GM18867 (cell line): ENCODE data around the gene PSMD14.
A peak's percentile ranks its signal among the peaks of the same experiment; 100 is the strongest.
"Not testable (repeated sequence)": the region's sequence is repeated elsewhere in the genome, so short reads cannot be mapped to it uniquely, and the experiment has no call there.

ENCODE experiments used
- ATAC-seq: cut with Tn5 transposase; IDR thresholded peaks from one replicate; pipeline ENCODE4 v1.9.1; 2021; ENCODE audit warnings: mild to moderate bottlenecking, moderate library complexity; ENCODE audit not compliant: unreplicated experiment

The PSMD14 gene

GRCh38 chr2:161308178-161308955 lies at the start of gene PSMD14:
TSS of gene PSMD14 (plus strand) at chr2:161308425. CDS start at chr2:161318826, 10,401 bp downstream.
- ATAC-seq, result peak; percentile 98

- no peak for ATAC-seq
These were observed 42.4 kb upstream of the PSMD14 start for GRCh38 chr2:161265874-161266273.

- no peak for ATAC-seq
These were observed 39.1 kb upstream of the PSMD14 start for GRCh38 chr2:161269111-161269510.

DNA sequence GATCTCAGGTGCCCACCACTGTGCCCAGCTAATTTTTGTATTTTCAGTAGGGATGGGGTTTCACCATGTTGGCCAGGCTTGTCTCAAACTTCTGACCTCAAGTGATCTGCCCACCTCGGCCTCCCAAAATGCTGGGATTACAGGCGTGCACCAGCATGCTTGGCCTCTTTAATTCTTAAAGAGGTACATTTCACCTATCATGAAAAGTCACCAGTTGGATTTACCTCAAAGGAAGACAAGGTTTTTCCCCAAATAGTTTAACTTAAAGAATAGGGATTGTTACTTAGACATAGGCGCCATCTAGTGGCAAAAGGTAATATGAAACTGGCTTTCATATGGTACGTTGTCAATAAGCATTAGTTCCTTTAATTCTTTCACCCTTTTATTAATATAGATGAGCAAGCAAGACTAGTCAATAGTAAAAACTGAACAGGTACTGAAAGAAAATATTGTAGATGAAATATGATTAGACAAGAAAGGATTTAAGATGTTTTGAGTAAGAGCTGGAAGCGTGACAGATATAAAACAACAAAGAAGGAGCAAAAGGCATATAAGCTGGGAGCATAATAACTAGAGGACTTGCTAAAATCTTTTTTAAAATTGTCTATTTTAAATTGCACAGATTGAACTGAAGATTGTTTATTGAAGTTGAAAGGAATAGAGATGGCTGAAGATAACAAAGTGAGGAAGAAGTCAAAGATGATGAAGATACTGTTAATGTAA lies 35.0 kb upstream of the PSMD14 start:
- peak; percentile 67 for ATAC-seq

GRCh38 chr2:161278564-161279229 lies 29.5 kb upstream of the PSMD14 start:
- ATAC-seq, result not testable (repeated sequence)

- not testable (repeated sequence) for ATAC-seq
These were observed 28.9 kb upstream of the PSMD14 start for GRCh38 chr2:161279230-161279815.

GRCh38 chr2:161280906-161281323 lies 27.3 kb upstream of the PSMD14 start:
- not testable (repeated sequence) for ATAC-seq

DNA sequence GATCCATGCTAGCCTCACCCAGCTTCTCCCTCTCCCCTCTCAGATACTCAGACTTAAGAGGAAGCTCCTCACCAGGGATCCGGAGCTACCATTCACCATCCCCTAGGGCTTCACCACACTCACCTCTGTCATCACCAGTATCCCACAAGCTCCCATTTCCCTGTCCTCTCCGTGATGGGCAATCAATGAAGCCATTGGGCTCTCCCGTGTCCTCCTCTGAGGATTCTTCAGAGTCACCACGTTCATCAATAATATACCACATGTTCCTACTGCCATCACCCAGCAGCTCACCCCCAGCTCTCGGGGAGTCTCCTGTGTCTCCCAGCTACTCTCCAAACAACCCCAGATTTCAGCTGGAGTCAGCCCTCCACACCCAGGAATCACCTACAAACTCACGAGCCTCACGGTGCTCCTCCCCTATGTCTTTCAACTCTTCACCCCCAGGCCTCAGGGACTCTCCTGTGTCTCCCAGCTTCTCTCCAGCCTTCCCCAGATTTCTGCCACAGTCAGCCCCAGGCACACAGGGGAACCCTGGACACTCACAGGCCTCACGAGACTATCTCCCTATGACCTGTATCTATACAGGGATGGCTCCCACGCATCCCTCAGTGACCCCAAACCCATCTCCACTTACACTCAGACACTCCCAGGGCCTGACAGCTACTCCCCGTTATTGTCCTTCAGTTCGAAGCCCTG lies 26.5 kb upstream of the PSMD14 start:
- not testable (repeated sequence) for ATAC-seq

GRCh38 chr2:161282311-161282644 lies 25.9 kb upstream of the PSMD14 start:
- ATAC-seq, result not testable (repeated sequence)

GRCh38 chr2:161283926-161284325 lies 24.3 kb upstream of the PSMD14 start:
- no peak for ATAC-seq

GRCh38 chr2:161303535-161304050 lies 4.6 kb upstream of the PSMD14 start:
- ATAC-seq, result no peak

DNA sequence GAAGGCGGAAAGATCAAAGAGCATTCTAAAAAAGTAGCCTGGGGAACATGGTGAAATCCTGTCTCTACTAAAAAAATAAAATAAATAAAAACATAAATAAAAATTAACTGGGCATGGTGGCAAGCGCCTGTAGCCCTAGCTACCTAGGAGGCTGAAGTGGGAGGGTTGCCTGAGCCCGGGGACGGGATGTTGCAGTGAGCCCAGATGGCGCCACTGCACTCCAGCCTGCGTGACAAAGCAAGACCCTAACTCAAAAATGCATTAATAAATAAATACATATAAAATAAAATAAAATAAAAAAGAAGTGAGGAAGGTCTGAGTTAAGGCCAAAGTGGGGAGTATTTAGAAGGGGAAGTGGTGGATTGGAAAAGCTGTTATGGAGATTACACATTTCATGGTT lies 1.3 kb upstream of the PSMD14 start:
- ATAC-seq, result no peak

- no peak for ATAC-seq
These were observed 549 bp upstream of the PSMD14 start for GRCh38 chr2:161307676-161308075.

DNA sequence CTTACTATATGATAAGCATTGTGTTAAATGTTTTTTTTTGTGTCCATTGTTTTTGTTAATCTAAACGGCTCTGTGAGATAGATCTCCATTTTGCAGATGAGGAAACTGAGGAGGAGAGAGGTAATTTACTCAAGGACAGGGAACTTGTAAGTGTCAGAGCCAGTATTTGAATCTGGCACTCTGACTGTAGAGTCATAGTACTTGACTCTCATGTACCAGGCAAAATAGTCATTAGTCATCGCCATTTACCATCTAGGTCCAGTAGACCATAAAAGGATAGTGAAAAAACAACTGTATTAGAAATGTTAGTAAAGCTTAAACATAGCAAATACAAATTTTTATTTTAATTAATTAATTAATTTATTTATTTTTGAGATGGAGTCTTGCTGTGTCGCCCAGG lies 4.8 kb downstream of the PSMD14 start:
- no peak for ATAC-seq

DNA sequence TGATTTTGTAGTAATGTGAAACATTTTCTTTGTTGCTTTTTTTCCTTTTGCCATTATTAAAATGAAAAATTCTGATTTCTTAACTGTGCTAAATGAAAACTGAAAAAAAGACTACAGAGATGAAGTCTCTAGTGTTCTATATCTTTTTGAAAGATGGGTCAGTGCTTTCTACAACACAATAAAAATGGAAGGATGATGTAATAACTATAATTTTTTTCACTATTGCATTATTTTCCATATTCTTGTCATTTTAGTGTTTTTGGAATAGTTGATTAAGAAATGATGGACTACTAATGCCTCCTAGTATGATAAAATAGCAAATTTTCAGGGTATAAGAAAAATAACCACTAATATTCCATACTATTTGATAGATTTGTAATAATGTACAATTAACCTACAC lies 7.2 kb downstream of the PSMD14 start:
- ATAC-seq, result no peak

DNA sequence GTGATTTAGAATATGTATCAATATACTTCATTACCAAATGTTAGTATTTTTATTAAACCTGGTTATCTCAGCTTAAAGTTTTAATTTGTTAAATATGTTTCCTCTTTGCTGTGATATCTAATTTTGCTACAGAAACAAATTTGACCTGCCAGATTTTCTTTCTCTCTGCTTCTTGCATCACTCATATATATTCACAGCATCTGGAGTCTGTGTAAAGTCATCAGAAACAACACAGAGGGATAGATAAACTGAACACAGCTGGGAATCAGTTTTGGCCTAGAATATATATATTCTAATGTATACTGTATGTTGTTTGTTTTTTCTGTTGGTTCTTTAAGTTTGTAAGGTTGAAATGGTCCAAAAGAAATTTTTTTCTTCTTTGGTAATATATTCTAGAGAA lies 8.5 kb downstream of the PSMD14 start:
- no peak for ATAC-seq

GRCh38 chr2:161321944-161322648 lies 13.9 kb downstream of the PSMD14 start:
- ATAC-seq, result no peak

DNA sequence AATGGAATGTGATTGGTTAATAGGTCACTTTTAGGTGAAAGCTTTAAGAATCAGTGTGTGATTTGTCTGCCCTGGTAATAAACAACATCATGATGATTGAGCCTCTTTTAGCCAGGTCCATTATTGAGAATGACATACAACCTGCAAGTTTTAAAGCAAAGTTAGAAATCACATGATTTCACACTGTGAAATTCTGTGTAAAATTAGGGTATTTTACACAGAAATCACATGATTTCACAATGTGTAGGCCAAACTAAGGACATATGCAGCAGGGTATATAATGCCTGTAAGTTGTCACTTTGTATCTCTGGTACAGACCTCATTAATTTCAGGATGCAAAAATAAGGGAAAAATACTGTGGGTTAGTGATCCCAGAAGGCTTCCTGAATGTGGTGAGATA lies 16.7 kb downstream of the PSMD14 start:
- ATAC-seq, result no peak

GRCh38 chr2:161327582-161327981 lies 19.4 kb downstream of the PSMD14 start:
- no peak for ATAC-seq

DNA sequence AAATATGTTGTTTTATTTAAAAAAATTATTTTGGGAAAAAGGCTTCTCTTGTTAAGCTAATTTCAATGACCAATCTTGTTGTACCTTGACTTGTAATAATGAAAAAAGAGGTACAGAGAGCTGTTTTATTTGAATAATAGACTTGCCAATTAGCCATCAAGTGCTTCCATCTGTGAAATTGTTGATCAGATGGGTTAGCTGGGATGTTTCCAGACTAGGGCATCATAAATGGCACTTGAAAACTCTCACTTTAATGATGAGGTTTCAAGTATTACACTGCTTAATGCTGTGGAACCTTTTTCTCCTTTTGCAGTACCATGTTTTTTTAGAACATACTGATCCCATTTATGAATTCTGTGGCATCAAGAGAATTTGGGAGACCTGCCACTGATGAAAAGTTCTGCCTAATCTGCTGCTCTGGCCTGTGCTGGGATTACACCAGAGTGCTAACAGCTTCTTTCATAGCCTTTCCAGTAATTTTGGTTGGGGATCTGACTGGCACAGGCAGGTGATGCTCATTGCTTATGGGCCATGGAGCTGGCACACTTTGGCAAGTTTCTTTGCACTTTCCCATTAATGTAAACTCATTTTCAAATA lies 24.2 kb downstream of the PSMD14 start:
- ATAC-seq, result no peak
